Measurements from ENCODE around the gene PLXNB2.
"Not testable (repeated sequence)": the region's sequence is repeated elsewhere in the genome, so short reads cannot be mapped to it uniquely, and the experiment has no call there.

The PLXNB2 gene

GRCh38 chr22:50282361-50283155 is 24.9 kb downstream of the PLXNB2 start:
- in situ Hi-C loops (cut with MboI; ENCODE audit: low sequenced_read_pairs): no loop called here

GRCh38 chr22:50281957-50282356 is 25.5 kb downstream of the PLXNB2 start:
- in situ Hi-C loops (cut with MboI; ENCODE audit: low sequenced_read_pairs): no loop called here

GRCh38 chr22:50281384-50281760 is 26.1 kb downstream of the PLXNB2 start:
- in situ Hi-C loops (cut with MboI; ENCODE audit: low sequenced_read_pairs): no loop called here

- in situ Hi-C loops (cut with MboI; ENCODE audit: low sequenced_read_pairs): no loop called here
Measured at GRCh38 chr22:50280708-50281383, 26.6 kb downstream of the PLXNB2 start.

- in situ Hi-C loops (cut with MboI; ENCODE audit: low sequenced_read_pairs): no loop called here
Measured at GRCh38 chr22:50280022-50280707, 27.3 kb downstream of the PLXNB2 start.

GRCh38 chr22:50278956-50279619 is 28.4 kb downstream of the PLXNB2 start:
- in situ Hi-C loops (cut with MboI; ENCODE audit: low sequenced_read_pairs): loop anchor here (5.0 kb wide), 1 partner anchor 48 kb away; the partner anchor contains the start of gene DENND6B

GRCh38 chr22:50278461-50278860 is 29.0 kb downstream of the PLXNB2 start:
- in situ Hi-C loops (cut with MboI; ENCODE audit: low sequenced_read_pairs): loop anchor here (5.0 kb wide), 1 partner anchor 49 kb away; the partner anchor contains the start of gene DENND6B

- in situ Hi-C loops (cut with MboI; ENCODE audit: low sequenced_read_pairs): loop anchor here (5.0 kb wide), 1 partner anchor 50 kb away; the partner anchor contains the start of gene DENND6B
Measured at GRCh38 chr22:50277761-50278160, 29.7 kb downstream of the PLXNB2 start.

- in situ Hi-C loops (cut with MboI; ENCODE audit: low sequenced_read_pairs): loop anchor here (5.0 kb wide), 1 partner anchor 51 kb away; the partner anchor contains the start of gene DENND6B
Measured at GRCh38 chr22:50276143-50276542, 31.3 kb downstream of the PLXNB2 start.

- in situ Hi-C loops (cut with MboI; ENCODE audit: low sequenced_read_pairs): loop anchor here (5.0 kb wide), 1 partner anchor 52 kb away; the partner anchor contains the start of gene DENND6B
Measured at GRCh38 chr22:50275181-50276055, 32.0 kb downstream of the PLXNB2 start.

GRCh38 chr22:50274771-50275170 is 32.7 kb downstream of the PLXNB2 start:
- in situ Hi-C loops (cut with MboI; ENCODE audit: low sequenced_read_pairs): loop anchor here (5.0 kb wide), 1 partner anchor 53 kb away; the partner anchor contains the start of gene DENND6B

GRCh38 chr22:50274311-50274710 is 33.1 kb downstream of the PLXNB2 start:
- in situ Hi-C loops (cut with MboI; ENCODE audit: low sequenced_read_pairs): no loop called here

GRCh38 chr22:50273781-50274180 is 33.7 kb downstream of the PLXNB2 start:
- in situ Hi-C loops (cut with MboI; ENCODE audit: low sequenced_read_pairs): not testable (repeated sequence)

GRCh38 chr22:50273352-50273751 is 34.1 kb downstream of the PLXNB2 start:
- in situ Hi-C loops (cut with MboI; ENCODE audit: low sequenced_read_pairs): not testable (repeated sequence)

GRCh38 chr22:50272044-50272802 is 35.2 kb downstream of the PLXNB2 start:
- in situ Hi-C loops (cut with MboI; ENCODE audit: low sequenced_read_pairs): no loop called here

GRCh38 chr22:50271519-50271970 is 35.9 kb downstream of the PLXNB2 start:
- in situ Hi-C loops (cut with MboI; ENCODE audit: low sequenced_read_pairs): no loop called here

- in situ Hi-C loops (cut with MboI; ENCODE audit: low sequenced_read_pairs): no loop called here
Measured at GRCh38 chr22:50270666-50271394, 36.6 kb downstream of the PLXNB2 start.

- in situ Hi-C loops (cut with MboI; ENCODE audit: low sequenced_read_pairs): no loop called here
Measured at GRCh38 chr22:50269970-50270665, 37.3 kb downstream of the PLXNB2 start, which contains the start of gene MAPK11. Gene MAPK11 (minus strand): TSS chr22:50270380. CDS start chr22:50270292, 88 bp downstream.
